HG03045 (cell line): ENCODE results near the gene BUB3.

ENCODE experiments used
- ATAC-seq: cut with Tn5 transposase; IDR thresholded peaks from one replicate; pipeline ENCODE4 v1.9.1; 2021; ENCODE audit warnings: mild to moderate bottlenecking, moderate library complexity; ENCODE audit not compliant: unreplicated experiment

The BUB3 gene

GRCh38 chr10:123140983-123141390 is 13.2 kb upstream of the BUB3 start:
- ATAC-seq, result no peak

DNA sequence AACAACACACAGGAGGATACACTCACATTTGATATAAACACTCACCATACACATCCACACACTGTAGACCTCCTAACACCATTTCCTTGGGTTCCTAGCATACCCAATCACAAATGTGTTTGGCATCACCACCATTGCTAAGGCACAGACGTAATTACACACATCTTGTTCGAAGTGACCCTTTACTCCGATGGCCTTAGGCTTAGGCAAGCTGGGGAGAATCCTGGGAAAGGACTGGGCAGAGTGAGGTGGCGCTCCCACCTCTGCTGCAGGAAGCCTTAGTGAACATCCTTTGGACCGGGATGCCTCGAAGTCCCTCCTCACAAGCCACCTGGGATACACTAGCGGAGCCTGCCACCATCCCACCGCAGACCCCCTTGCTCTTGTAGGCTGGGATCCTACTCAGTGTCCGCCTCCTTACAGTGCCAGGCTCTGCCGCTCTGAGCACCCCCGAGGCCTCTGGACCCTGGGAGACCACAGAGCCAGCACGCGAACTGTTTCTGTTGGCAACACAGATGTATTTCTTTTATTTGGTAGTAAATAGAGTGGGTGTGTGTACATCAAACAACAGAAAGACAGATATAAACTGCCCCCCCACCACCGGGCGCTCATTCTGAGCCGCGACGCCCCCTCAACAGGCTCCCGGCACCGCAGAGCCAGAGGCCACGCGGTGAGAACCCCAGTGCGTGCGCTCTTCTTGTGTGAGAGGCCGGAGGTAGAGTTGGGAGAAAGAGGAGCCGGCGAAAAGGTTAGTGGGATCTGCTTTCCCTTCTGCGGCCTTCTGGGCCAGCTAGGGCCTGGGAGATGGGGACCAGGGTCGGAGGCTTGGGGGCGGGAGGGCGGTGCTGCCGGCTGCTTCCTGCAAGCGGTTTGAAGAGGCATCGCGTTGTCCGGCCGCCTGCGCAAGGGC is 12.2 kb upstream of the BUB3 start:
- no peak for ATAC-seq

DNA sequence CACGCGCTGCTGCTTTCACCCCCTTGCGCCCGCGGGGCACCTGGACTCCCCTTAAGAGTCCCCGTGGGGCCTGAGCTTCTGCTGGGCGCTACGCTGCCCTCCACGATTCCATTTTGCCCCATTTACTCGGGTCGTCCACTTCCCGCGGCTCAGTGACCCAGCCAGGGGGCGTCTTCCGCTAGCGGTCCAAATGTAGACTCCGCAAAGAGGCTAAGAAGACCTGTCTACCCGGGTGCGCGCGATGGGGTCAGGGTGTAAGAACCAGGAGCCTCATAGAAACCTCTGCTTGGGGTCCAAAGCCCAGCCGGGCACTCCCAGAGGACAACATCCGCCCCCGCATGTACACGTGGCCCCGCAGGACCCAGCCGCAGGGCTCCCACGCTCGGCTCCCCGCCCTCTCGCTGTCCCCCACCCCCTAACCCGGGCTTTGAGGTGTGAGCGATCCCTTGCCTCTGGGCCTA is 11.5 kb upstream of the BUB3 start:
- ATAC-seq, result no peak

- ATAC-seq, result no peak
Observed at GRCh38 chr10:123143162-123143824, 10.9 kb upstream of the BUB3 start.

- ATAC-seq, result no peak
Observed at GRCh38 chr10:123143825-123144168, 10.4 kb upstream of the BUB3 start.

GRCh38 chr10:123144697-123145541 is 9.3 kb upstream of the BUB3 start:
- no peak for ATAC-seq

DNA sequence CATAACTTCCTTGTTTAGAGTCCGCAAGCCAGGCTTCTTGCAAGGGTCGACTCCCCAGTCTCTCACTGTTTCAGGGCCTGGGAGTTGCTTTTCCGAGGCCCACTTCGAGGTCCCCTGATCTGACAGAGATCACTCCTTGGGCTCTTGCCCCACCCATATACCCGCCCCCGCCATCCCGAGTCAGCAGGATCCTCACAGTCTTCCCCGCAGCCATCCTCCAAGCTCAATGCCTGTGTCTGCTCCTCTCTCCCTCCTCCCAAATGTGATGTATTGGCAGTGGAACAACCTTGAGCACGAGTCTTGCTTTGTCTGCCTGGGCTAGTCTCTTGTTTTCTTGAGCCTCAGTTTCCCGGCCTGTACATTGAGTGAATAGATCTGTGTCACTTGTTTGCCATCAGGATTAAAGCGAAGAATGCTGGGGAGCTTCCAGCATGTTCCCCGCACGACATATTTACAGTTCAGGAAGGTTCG is 8.6 kb upstream of the BUB3 start:
- no peak for ATAC-seq

- no peak for ATAC-seq
Observed at GRCh38 chr10:123146013-123146893, 7.9 kb upstream of the BUB3 start.

- no peak for ATAC-seq
Observed at GRCh38 chr10:123146894-123147634, 7.1 kb upstream of the BUB3 start.

GRCh38 chr10:123147635-123148413 is 6.4 kb upstream of the BUB3 start, which contains the start of gene HMX2:
Gene HMX2, plus strand, starts transcription at chr10:123148136. Its CDS starts 243 bp downstream, at chr10:123148379.
- ATAC-seq, result no peak

- no peak for ATAC-seq
Observed at GRCh38 chr10:123148414-123149161, 5.6 kb upstream of the BUB3 start.

DNA sequence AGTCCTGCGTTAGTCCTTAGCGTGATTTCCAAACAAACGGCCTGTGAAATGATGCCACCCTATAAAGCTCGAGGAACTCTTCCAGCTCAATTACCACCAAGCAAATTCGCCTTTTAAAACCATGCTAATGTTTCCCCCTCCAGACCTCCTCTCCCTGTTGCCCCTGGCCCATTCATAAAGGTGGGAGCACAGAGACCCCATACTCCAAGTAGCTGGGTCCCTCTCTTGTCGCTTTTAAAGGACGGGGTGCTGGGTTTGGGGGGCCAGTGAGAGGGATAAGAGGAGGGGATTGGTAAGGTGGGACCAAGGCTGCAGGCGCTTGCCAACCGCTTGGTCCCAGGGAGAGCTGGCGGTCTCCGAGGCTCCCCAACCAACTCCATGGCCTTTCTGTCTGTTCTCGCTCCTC is 5.0 kb upstream of the BUB3 start:
- no peak for ATAC-seq

GRCh38 chr10:123149568-123150270 is 4.5 kb upstream of the BUB3 start:
- no peak for ATAC-seq

DNA sequence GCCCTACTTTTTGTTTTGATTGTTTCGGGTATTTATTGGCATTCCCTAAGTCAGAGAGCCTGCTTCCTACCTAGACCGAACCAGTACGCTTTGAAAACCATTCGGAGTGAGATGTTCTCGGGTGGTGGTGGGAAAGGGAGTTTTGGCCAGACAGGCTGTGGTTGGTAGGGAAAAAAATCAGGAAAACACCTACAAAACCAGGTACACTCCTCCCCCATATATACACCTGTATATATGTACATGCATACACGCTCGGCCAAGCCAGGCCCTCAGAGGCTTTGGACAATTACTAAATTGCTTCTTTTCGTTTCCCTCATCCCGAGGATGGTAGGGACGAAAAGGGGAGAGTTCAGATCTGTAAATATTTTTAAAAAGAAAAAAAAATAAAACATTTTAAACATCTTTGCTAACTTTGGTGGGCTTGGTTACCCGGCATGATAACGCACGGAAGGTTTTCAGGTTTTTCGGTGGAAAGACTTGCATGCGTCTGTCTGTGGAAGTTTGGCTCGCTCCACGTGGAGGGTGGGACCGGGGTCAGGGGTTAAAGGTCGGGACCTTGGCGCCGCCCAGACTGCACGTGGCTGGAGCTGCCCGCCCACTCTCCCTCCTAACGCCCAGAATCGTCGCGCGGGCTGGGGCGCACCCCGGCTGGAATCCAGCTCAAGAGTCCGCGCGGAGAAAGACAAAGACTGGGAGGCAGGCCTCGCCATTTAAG is 3.8 kb upstream of the BUB3 start:
- ATAC-seq, result no peak

- ATAC-seq, result no peak
Observed at GRCh38 chr10:123150986-123151736, 3.0 kb upstream of the BUB3 start.

- ATAC-seq, result no peak
Observed at GRCh38 chr10:123151737-123152135, 2.5 kb upstream of the BUB3 start.
